GM12878 (cell line): ENCODE measurements around the gene GALNTL6. TPM values are rescaled to one million over a fixed set of nuclear protein-coding genes. Genes with fewer than 3 reads are reported as not detected.

ENCODE experiments used
- ATAC-seq: fragments of 200-7000 bp; cut with Tn5 transposase; 3 replicates; pipeline ENCODE4 v1.9.1; 2020; ENCODE audit warnings: mild to moderate bottlenecking, moderate library complexity
- BruUV-seq: library from RNA; stranded (reverse); fragments of 400-500 nt; replicated peaks from 2 replicates; lab custom pipeline; 2021; lab: Mats Ljungman, UMichigan
- CTCF ChIA-PET: fragments of 300-600 bp; sonication (Branson Sonifier 250); formaldehyde crosslinking; extraction: SDS; loops from one replicate; lab custom pipeline; 2021; ENCODE audit warnings: inconsistent platforms; lab: Yijun Ruan, JAX
- POLR2A ChIA-PET: fragments of 350-600 bp; formaldehyde crosslinking; extraction: SDS; loops from one replicate; lab custom pipeline; 2021; ENCODE audit warnings: inconsistent platforms; lab: Charles Lee
- RAD21 ChIA-PET: fragments of 300-600 bp; sonication (Branson Sonifier 250); formaldehyde crosslinking; loops from one replicate; lab custom pipeline; 2023; ENCODE audit warnings: antibody characterized with exemption; ENCODE audit not compliant: unreplicated experiment; lab: Charles Lee
- SMC1A ChIA-PET: fragments of 300-600 bp; sonication (Branson Sonifier 250); formaldehyde crosslinking; loops from one replicate; lab custom pipeline; 2023; ENCODE audit not compliant: unreplicated experiment, uncharacterized antibody; lab: Charles Lee
- DNase-seq: peaks from one replicate; pipeline ENCODE4 v3.0.0-alpha.2; 2011; ENCODE audit warnings: low read depth, low spot score
- FAIRE-seq: peaks from 3 replicates; lab custom pipeline; 2011; peaks lifted over from hg19 to GRCh38; lab: Jason Lieb, UNC
- H2AFZ ChIP-seq: 2 replicates; pipeline ENCODE4 v1.6.0; 2011; ENCODE audit warnings: low read depth, low read length, control low read depth; ENCODE audit not compliant: control insufficient read depth
- H3K27ac ChIP-seq: 2 replicates; pipeline ENCODE4 v1.5.1; 2011; ENCODE audit warnings: control low read depth; ENCODE audit not compliant: control insufficient read depth, insufficient read depth
- H3K27me3 ChIP-seq, 2 experiments: replicated peaks in 1 of 2; 2 replicates each; pipeline versions ENCODE4 v1.6.0 to v1.6.1; 2011; ENCODE audit warnings: low read length in 1 of 2; ENCODE audit not compliant: control insufficient read depth in 2 of 2, insufficient read depth in 2 of 2
- H3K36me3 ChIP-seq, 2 experiments: 2 replicates each; pipeline ENCODE4 v1.5.1; 2011; ENCODE audit warnings: low read length in 1 of 2; ENCODE audit not compliant: control insufficient read depth in 2 of 2, insufficient read depth in 2 of 2
- H3K4me1 ChIP-seq: 2 replicates; pipeline ENCODE4 v1.6.1; 2011; ENCODE audit warnings: mild to moderate bottlenecking, low read length, moderate library complexity, mixed read lengths; ENCODE audit not compliant: control insufficient read depth, insufficient read depth
- H3K4me2 ChIP-seq: 2 replicates; pipeline ENCODE4 v1.6.0; 2011; ENCODE audit warnings: control low read depth; ENCODE audit not compliant: control insufficient read depth, insufficient read depth
- H3K4me3 ChIP-seq: fragments of 200-600 bp; sonication (generic); 2 replicates; pipeline ENCODE4 v1.5.1; 2016
- H3K79me2 ChIP-seq: 2 replicates; pipeline ENCODE4 v1.6.0; 2011; ENCODE audit warnings: low read length; ENCODE audit not compliant: control insufficient read depth, insufficient read depth
- H3K9ac ChIP-seq: 2 replicates; pipeline ENCODE4 v1.8.0; 2011; ENCODE audit warnings: low read length, control low read depth, mixed read lengths; ENCODE audit not compliant: control insufficient read depth, insufficient read depth
- H3K9me3 ChIP-seq: replicated peaks from 3 replicates; pipeline ENCODE4 v1.5.1; 2011; ENCODE audit warnings: mild to moderate bottlenecking, low read length; ENCODE audit not compliant: control insufficient read depth, insufficient read depth
- H4K20me1 ChIP-seq: 2 replicates; pipeline ENCODE4 v1.6.0; 2011; ENCODE audit not compliant: control insufficient read depth, insufficient read depth
- ASH2L ChIP-seq: fragments of 300-600, 200-600 bp; sonication (generic); IDR thresholded peaks from 2 replicates; pipeline ENCODE4 v1.6.1; 2017; ENCODE audit warnings: low read depth, mild to moderate bottlenecking, borderline replicate concordance
- BCLAF1 ChIP-seq: fragments of 450-650 bp; IDR thresholded peaks from 2 replicates; pipeline ENCODE4 v1.6.1; 2017; ENCODE audit warnings: antibody characterized with exemption, mild to moderate bottlenecking, moderate library complexity
- NBN ChIP-seq: fragments of 450-650 bp; IDR thresholded peaks from 2 replicates; pipeline ENCODE4 v1.6.1; 2016
- RELB ChIP-seq: fragments of 450-650 bp; IDR thresholded peaks from 2 replicates; pipeline ENCODE4 v1.6.1; 2017; ENCODE audit warnings: low read depth, mild to moderate bottlenecking, moderate library complexity
- SMAD1 ChIP-seq: fragments of 450-650 bp; IDR thresholded peaks from 2 replicates; pipeline ENCODE4 v1.6.1; 2018; ENCODE audit warnings: mild to moderate bottlenecking, low read depth; ENCODE audit not compliant: partially characterized antibody
- SMC3 ChIP-seq: IDR thresholded peaks from 2 replicates; pipeline ENCODE4 v1.6.1; 2011; ENCODE audit warnings: low read length, improper control_type of control experiment, borderline replicate concordance
- SPI1 ChIP-seq: IDR thresholded peaks from 2 replicates; pipeline ENCODE4 v1.6.1; 2011; ENCODE audit warnings: low read depth, mild to moderate bottlenecking, low read length, moderate library complexity, borderline replicate concordance; ENCODE audit not compliant: insufficient read depth
- TCF12 ChIP-seq: IDR thresholded peaks from 2 replicates; pipeline ENCODE4 v1.6.1; 2011; ENCODE audit warnings: low read depth, mild to moderate bottlenecking, low read length
- TCF7 ChIP-seq: IDR thresholded peaks from 2 replicates; pipeline ENCODE4 v1.6.1; 2014; ENCODE audit warnings: antibody characterized with exemption, borderline replicate concordance
- WGBS: methylation state at CpG from one replicate; pipeline ENCODE4 v1.1.6; 2016; ENCODE audit warnings: low lambda C conversion rate; ENCODE audit not compliant: insufficient replicate concordance, insufficient coverage; ENCODE audit errors: missing lambda C conversion rate; 5-methylcytosine and 5-hydroxymethylcytosine counted together
- in situ Hi-C: fragments of 300-500 bp; cut with MboI; formaldehyde crosslinking; loops from 9 replicates; pipeline ENCODE4 v1.14.3; 2018; ENCODE audit warnings: mixed read lengths
- intact Hi-C: fragments of 100-400 bp; cut with micrococcal nuclease; formaldehyde crosslinking; loops from one replicate; pipeline ENCODE4 v1.14.2; 2022; ENCODE audit not compliant: unreplicated experiment
- polyA plus RNA-seq, 11 experiments: library from polyadenylated mRNA; depleted of rRNA in 4 of 11; unstranded in 6 of 11; stranded (reverse) in 5 of 11; fragments of >200 nt; fragmentation: Nextera tagmentation in 4 of 11; fragmentation: Illumina TruSeq in 1 of 11; extraction: Ambion mirVana in 4 of 11; extraction: Trizol in 1 of 11; gene quantifications; 1 replicate in 1 of 11; 2 replicates in 10 of 11; pipeline versions ENCODE4 v1.2.1 to v1.2.3, GENCODE V29; 2011 to 2016; ENCODE audit warnings: inconsistent platforms in 2 of 11, missing spikeins in 2 of 11, low read depth in 1 of 11
- total RNA-seq, 4 experiments: library from RNA; depleted of rRNA in 3 of 4; stranded (reverse); fragments of >200 nt in 3 of 4; fragmentation: Illumina TruSeq in 1 of 4; extraction: Trizol in 1 of 4; gene quantifications; 2 replicates each; pipeline versions ENCODE4 v1.2.1 to v1.2.3, GENCODE V29; 2013 to 2021
- TF ChIP-seq, protein P1 (sequence below): fragments of 450-650 bp; IDR thresholded peaks from 2 replicates; pipeline ENCODE4 v1.6.1; 2018; ENCODE audit warnings: borderline replicate concordance, mild to moderate bottlenecking; ENCODE audit not compliant: partially characterized antibody

Gene GALNTL6
- total and polyA plus RNA-seq, 10 of the 15 experiments (the other 5 are each of a cell fraction or from before 2014, with no cell fraction given), result 0.01 to 0.29 TPM; not detected in 8

GRCh38 chr4:172974586-172974985 lies 1161.4 kb downstream of the GALNTL6 start:
- Histone ChIP-seq H2AFZ (no peak overlapping the region), H3K4me3 (no peak overlapping the region), H3K4me2 (no peak overlapping the region), H3K9me3 (peaks cover under 1% of the 10 kb centered on the region; the same call in 2 of the 3 replicates), H3K27ac (no peak overlapping the region), H3K79me2 (no peaks in the 10 kb centered on the region), H3K9ac (no peak overlapping the region), H3K36me3 (no peaks in the 10 kb centered on the region), H4K20me1 (no peaks in the 10 kb centered on the region), H3K27me3 (no peaks in the 10 kb centered on the region), H3K4me1 (no peaks in the 10 kb centered on the region)
- SMC1A ChIA-PET, result no interaction called here
- no TSS peak for BruUV-seq
- TF ChIP-seq TCF12 (no peak), NBN (no peak), SMC3 (no peak)
- POLR2A ChIA-PET, result no interaction called here
- WGBS, result 27% methylated on average over 7 of the region's 7 CpGs
- CTCF ChIA-PET, result interaction anchor here (1.5 kb wide), 1 partner anchor 327 kb away, joined by 3 read pairs; no protein-coding TSS in a partner anchor
- DNase-seq (no peak), FAIRE-seq (no peak), ATAC-seq (no peak)
- in situ Hi-C loops, result no loop called here
- intact Hi-C loops, result no loop called here
- RAD21 ChIA-PET, result no interaction called here

DNA sequence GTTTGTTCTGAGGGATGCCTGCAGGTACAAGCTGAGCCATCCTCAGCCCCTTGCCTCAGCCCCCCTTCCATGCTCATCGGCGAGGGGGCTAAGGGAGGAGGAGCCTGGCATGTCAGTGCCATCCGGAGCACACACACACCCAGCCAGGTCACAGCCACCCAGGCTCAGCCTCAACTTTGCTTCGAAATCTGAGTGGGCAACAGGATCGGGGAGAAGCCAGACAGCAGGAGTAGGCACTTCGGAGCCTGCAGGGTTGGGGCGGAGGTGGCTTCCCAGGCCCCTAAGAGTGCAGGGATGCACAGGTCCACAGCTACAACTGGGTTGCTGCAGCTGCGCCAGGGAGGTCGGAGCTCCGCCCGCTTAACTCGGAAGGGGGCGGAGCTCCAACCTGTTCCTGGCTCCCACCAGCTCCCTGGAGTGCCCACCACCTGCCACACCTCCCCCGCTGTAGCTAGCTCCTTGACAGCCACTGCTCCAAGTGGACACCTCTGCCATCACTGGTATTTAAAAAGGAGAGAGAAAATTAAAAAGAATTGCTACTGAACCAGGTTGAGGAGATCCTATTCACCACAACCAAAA lies 1162.5 kb downstream of the GALNTL6 start:
- 67% methylated on average over 12 of the region's 14 CpGs for WGBS
- ATAC-seq, result no peak
- DNase-seq, result no peak
- no TSS peak for BruUV-seq
- Histone ChIP-seq H3K4me1 (no peaks in the 10 kb centered on the region), H3K4me2 (no peak overlapping the region), H3K27me3 (no peaks in the 10 kb centered on the region), H3K9me3 (no peaks in the 10 kb centered on the region; the same call in 1 of the 3 replicates)
- RAD21 ChIA-PET, result no interaction called here
- no peak for TF ChIP-seq BCLAF1
- TF ChIP-seq TCF7, result no peak
- TF ChIP-seq SMAD1, result no peak
- TF ChIP-seq RELB, result no peak
- TF ChIP-seq, protein P1, sequence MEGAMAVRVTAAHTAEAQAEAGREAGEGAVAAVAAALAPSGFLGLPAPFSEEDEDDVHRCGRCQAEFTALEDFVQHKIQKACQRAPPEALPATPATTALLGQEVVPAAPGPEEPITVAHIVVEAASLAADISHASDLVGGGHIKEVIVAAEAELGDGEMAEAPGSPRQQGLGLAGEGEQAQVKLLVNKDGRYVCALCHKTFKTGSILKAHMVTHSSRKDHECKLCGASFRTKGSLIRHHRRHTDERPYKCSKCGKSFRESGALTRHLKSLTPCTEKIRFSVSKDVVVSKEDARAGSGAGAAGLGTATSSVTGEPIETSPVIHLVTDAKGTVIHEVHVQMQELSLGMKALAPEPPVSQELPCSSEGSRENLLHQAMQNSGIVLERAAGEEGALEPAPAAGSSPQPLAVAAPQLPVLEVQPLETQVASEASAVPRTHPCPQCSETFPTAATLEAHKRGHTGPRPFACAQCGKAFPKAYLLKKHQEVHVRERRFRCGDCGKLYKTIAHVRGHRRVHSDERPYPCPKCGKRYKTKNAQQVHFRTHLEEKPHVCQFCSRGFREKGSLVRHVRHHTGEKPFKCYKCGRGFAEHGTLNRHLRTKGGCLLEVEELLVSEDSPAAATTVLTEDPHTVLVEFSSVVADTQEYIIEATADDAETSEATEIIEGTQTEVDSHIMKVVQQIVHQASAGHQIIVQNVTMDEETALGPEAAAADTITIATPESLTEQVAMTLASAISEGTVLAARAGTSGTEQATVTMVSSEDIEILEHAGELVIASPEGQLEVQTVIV, result no peak
- TF ChIP-seq ASH2L, result no peak
- no peak for TF ChIP-seq SPI1
- TF ChIP-seq, all 136 proteins: peak for 0
- Histone ChIP-seq H3K27ac (no peak overlapping the region), H2AFZ (no peak overlapping the region), H4K20me1 (no peaks in the 10 kb centered on the region), H3K4me3 (no peak overlapping the region), H3K36me3 (no peaks in the 10 kb centered on the region), H3K9ac (no peak overlapping the region), H3K79me2 (no peaks in the 10 kb centered on the region)
- CTCF ChIA-PET, result no interaction called here
- in situ Hi-C loops, result no loop called here
- POLR2A ChIA-PET, result no interaction called here
- intact Hi-C loops, result no loop called here
- FAIRE-seq, result no peak
- SMC1A ChIA-PET, result no interaction called here
